Measurements from ENCODE around the gene GATA6. TPM values are rescaled to one million over a fixed set of nuclear protein-coding genes. Genes with fewer than 3 reads are reported as not detected.

Gene GATA6
- polyA plus RNA-seq, 3 donors = 0.04 TPM; not detected in 2

- peaks cover 0 to 5% (median 2%) of the 10 kb centered on the region in 7 donors for H3K9me3 Mint-ChIP-seq
- no peak overlapping the region for H3K4me2 ChIP-seq (replicated peaks; ENCODE audit: extremely low read depth, low read length, poor library complexity, severe bottlenecking)
- H3K4me1 ChIP-seq (ENCODE audit: control insufficient read depth in 1 of 2, insufficient read depth in 2 of 2, low read length in 2 of 2) = no peaks in the 10 kb centered on the region
- no peak overlapping the region for H3K27ac Mint-ChIP-seq
- no peak overlapping the region for H3K9ac ChIP-seq (ENCODE audit: insufficient read depth, low read length, poor library complexity, severe bottlenecking)
- H3K27ac ChIP-seq (ENCODE audit: low read depth in 1 of 2, low read length in 2 of 2) = no peak overlapping the region
- H3K36me3 ChIP-seq (replicated peaks in 1 of 2; ENCODE audit: control insufficient read depth in 1 of 2, insufficient read depth in 2 of 2, low read length in 2 of 2) = no peaks in the 10 kb centered on the region
- DNase-seq = no peak
- H3K4me3 Mint-ChIP-seq = no peak overlapping the region
- H3K4me1 Mint-ChIP-seq = no peaks in the 10 kb centered on the region
- peaks cover 4 to 8% (median 5%) of the 10 kb centered on the region in 3 donors for H3K27me3 Mint-ChIP-seq (ENCODE audit: low read depth in 3 of 3)
- TF ChIP-seq CTCF (IDR thresholded peaks at IDR 0.05) = no peak
- no peaks in the 10 kb centered on the region for H3K79me2 ChIP-seq (ENCODE audit: insufficient read depth, low read length)
- H3K27me3 ChIP-seq (ENCODE audit: control insufficient read depth in 2 of 2, insufficient read depth in 2 of 2, low read length in 2 of 2) = no peaks in the 10 kb centered on the region
- WGBS (ENCODE audit: insufficient coverage) = 93% methylated on average over 3 of the region's 3 CpGs
- H3K36me3 Mint-ChIP-seq = no peaks in the 10 kb centered on the region
- no peaks in the 10 kb centered on the region for H4K20me1 ChIP-seq (ENCODE audit: insufficient read depth, low read length)
- no peak overlapping the region for H3K4me3 ChIP-seq (replicated peaks in 1 of 3; ENCODE audit: low read depth in 2 of 3, low read length in 3 of 3)
- no peak overlapping the region for H2AFZ ChIP-seq (ENCODE audit: insufficient read depth, low read depth, low read length, poor library complexity, severe bottlenecking)
- no peaks in the 10 kb centered on the region for H3K9me3 ChIP-seq (replicated peaks in 1 of 2; ENCODE audit: control insufficient read depth in 1 of 2, insufficient read depth in 1 of 2, low read length in 2 of 2)
- intact Hi-C loops (cut with micrococcal nuclease) = no loop called here
Measured at GRCh38 chr18:22243513-22243912, 74.1 kb downstream of the GATA6 start.

GRCh38 chr18:22250026-22250425, 80.6 kb downstream of the GATA6 start:
- intact Hi-C loops (cut with micrococcal nuclease) = no loop called here
- H3K27me3 ChIP-seq (ENCODE audit: control insufficient read depth in 2 of 2, insufficient read depth in 2 of 2, low read length in 2 of 2) = no peaks in the 10 kb centered on the region

More at GRCh38 chr18:22250026-22250425, 80.6 kb downstream of the GATA6 start:
- Histone ChIP-seq H2AFZ (ENCODE audit: insufficient read depth, low read depth, low read length, poor library complexity, severe bottlenecking) (no peak overlapping the region), H3K4me1 (ENCODE audit: control insufficient read depth in 1 of 2, insufficient read depth in 2 of 2, low read length in 2 of 2) (no peaks in the 10 kb centered on the region), H4K20me1 (ENCODE audit: insufficient read depth, low read length) (no peaks in the 10 kb centered on the region), H3K9ac (ENCODE audit: insufficient read depth, low read length, poor library complexity, severe bottlenecking) (no peak overlapping the region), H3K4me3 (replicated peaks in 1 of 3; ENCODE audit: low read depth in 2 of 3, low read length in 3 of 3) (no peak overlapping the region), H3K36me3 (replicated peaks in 1 of 2; ENCODE audit: control insufficient read depth in 1 of 2, insufficient read depth in 2 of 2, low read length in 2 of 2) (no peaks in the 10 kb centered on the region), H3K27ac (ENCODE audit: low read depth in 1 of 2, low read length in 2 of 2) (no peak overlapping the region), H3K9me3 (replicated peaks in 1 of 2; ENCODE audit: control insufficient read depth in 1 of 2, insufficient read depth in 1 of 2, low read length in 2 of 2) (no peaks in the 10 kb centered on the region), H3K79me2 (ENCODE audit: insufficient read depth, low read length) (no peaks in the 10 kb centered on the region), H3K4me2 (replicated peaks; ENCODE audit: extremely low read depth, low read length, poor library complexity, severe bottlenecking) (no peak overlapping the region)
- no peak for DNase-seq
- H3K4me1 Mint-ChIP-seq = peaks cover 5% of the 10 kb centered on the region
- H3K27ac Mint-ChIP-seq = no peak overlapping the region
- H3K36me3 Mint-ChIP-seq = no peaks in the 10 kb centered on the region
- 80% methylated on average over 1 of the region's 4 CpGs for WGBS (ENCODE audit: insufficient coverage)
- peaks cover 0 to 6% (median 3%) of the 10 kb centered on the region in 7 donors for H3K9me3 Mint-ChIP-seq
- H3K4me3 Mint-ChIP-seq = no peak overlapping the region
- no peak for TF ChIP-seq CTCF (IDR thresholded peaks at IDR 0.05)
- H3K27me3 Mint-ChIP-seq (ENCODE audit: low read depth in 3 of 3) = peaks cover 4 to 15% (median 13%) of the 10 kb centered on the region in 3 donors

Measured in CD14-positive monocyte (primary cell).